Measurements from ENCODE around the gene CAST.

CAST gene

GRCh38 chr5:96823900-96824380, 161.8 kb downstream of the CAST start:
- peak in 2 of 3 experiments; percentile 4 to 44 for DNase-seq
